Measurements from ENCODE around the gene DLG2. TPM values are rescaled to one million over a fixed set of nuclear protein-coding genes. Genes with fewer than 3 reads are reported as not detected.

The DLG2 gene
- total and polyA plus RNA-seq, 2 of the 8 experiments (the other 6 are each of a cell fraction or from before 2014, with no cell fraction given) = 1.7 to 14.3 TPM

DNA sequence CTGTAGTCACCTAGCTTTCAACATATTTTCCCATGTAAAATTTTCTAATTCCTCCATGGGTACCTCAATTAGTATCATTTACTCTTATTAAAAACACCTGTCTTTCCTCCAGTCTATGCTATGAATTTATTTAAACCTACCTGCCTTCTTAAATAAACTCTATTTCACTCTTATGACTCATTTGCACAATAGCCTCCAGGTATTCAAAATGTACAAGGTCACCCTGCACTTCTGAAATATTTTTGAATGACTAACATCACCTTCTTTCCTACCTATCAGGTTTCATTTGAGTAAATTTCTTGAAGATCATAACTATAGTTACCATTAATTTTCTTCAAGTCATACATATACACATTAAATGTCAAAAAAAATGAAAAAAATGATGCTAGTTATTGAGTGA is 939.7 kb downstream of the DLG2 start (continued):
- TF ChIP-seq ASH2L (IDR thresholded peaks at IDR 0.05; ENCODE audit: low read length) (no peak), SP1 (IDR thresholded peaks at IDR 0.05; ENCODE audit: low read depth, low read length) (no peak), SUZ12 (IDR thresholded peaks at IDR 0.05; ENCODE audit: low read length) (no peak), BCL11A (IDR thresholded peaks at IDR 0.05; ENCODE audit: low read depth in 2 of 2, low read length in 2 of 2) (no peak)
